GM19395 (cell line): ENCODE results near the gene ZNF692.
A peak's percentile ranks its signal among the peaks of the same experiment; 100 is the strongest.
"Not testable (repeated sequence)": the region's sequence is repeated elsewhere in the genome, so short reads cannot be mapped to it uniquely, and the experiment has no call there.

Experiments
- ATAC-seq: cut with Tn5 transposase; IDR thresholded peaks from one replicate; pipeline ENCODE4 v1.9.1; 2021; ENCODE audit warnings: mild to moderate bottlenecking, moderate library complexity; ENCODE audit not compliant: unreplicated experiment

The ZNF692 gene

DNA sequence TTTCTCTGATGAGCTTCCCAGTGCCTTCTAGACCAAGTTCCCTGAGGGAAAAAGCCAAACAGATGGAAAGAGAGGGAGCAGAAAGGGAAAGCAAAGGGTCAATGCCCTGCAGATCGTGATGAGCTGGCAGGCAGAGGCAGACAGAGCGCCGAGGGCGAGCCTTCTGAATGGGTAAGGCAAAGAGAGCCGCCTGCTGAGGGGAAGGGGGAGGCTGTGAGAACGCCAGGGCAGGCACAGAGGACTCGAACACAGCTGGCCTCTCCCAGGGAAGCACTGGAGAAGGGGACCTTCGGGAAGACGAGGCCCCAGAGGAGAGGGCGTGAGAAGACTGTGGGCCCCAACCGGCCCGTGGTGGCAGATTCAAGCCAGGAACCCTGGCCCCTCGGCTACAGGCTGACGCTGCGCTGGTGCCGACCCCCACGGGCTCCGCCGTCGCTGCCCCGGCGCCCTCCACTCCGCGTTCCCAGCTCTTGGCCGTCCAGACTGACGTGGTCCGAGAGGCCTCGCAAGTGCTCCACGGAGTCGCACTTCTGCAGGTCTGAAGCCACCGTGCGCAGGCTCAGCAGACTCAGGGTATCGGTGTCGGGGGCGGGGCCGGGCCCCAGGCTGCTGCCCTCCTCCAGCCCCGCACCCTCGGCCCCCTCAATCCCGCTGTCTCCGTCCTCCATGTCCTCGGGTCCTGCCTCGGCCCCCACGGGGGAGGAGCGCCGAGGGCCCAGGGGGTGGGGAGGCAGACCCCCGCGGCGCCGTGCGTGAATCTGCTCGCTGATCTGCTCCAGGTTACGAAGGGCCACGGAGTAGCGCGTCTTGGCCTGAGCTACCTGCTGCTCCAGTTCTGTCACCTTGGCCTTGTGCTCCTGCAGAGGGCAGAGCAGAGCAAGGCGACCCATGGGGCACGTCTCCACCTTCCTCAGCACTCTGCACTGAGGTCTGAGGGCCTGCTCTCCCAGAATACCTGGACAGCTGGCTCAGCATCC lies 47.1 kb downstream of the ZNF692 start:
- ATAC-seq: no peak

DNA sequence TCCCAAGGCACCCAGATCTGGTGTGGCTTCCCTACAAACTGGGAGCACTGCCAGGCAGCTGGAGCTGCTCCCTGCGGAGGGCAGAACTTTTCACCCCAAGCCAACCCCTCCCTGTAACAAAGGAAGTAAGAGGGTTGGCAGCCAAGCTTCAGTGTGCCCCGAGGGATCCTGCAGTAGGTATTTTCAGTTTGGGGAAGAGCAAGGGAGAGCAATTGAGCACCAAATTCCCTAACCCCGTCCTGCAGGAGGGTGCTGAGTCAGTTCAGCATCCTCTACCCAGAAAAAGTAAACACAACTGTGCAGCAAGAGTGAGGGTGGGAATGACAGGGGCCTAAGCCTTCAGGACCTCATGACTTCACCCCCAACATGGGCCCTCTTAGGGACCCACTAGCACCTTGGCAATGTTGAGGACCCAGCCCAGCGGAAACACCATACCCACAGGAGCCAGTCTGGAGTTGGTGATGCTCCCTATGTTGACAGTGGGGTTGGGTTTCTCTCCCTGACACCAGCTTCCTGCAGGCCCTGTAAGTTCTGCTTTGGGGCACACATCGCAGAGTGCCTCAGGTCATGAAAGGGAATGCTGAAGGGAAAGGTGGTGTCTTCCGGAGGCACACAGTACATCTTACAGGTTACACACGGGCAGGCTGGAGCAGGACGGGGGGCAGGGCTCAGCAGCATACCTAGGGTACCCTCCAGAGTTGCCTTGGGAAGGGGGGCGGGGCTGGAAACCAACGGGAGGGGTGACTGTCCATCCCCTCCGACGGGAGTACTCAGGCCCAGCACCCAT lies 48.0 kb downstream of the ZNF692 start:
- no peak for ATAC-seq

DNA sequence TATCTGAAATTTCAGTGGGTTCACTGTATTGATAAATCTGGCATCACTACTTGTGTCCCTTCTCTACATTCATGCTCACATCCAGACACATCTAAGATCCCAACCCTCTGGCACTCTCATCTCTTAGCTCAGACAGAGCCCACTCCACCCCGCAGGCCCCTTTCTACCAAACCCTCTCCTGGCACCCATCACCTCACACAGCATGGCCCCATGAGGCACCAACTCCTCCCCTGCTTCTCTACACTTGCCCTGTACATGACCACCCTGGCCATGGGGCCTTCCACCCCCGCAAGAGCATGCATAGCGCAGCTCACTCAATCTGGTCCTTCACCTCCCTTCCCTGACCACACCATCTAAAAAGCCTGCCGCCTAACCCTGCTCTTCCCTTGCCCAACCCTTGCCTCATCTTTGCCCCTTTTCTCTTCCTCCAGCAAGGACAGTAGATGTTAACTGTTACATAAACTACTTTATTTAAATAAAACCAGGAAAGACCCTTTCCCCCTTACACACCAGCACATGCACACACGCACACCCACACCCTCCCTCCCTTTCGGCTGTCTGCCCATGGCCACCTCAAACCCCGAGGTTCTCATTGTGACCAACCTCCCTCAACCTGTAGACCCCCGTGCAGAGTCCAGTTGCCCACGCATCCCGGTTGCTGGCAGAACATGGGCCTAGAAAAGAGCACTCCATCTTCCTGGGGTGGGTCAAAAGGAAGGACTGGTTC lies 48.7 kb downstream of the ZNF692 start:
- no peak for ATAC-seq

DNA sequence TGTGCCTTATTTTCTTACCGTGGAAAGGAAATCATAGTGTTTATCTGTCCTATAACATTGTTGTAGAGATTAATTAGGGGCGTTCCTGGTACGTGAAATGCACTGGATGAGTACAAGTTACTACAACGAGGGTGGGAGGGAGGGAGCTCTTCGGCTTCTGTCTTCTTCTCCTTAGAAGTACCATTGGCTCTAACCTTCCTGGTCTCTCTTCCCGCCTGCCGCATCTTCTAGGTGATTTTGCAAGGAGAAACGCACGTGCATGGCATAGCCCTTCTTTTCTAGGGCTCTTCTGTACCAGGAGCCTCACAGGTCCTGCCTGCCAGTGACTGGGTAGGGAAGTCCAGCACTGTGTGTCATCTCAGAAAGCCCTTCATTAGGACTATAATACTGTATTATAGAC lies 50.0 kb downstream of the ZNF692 start:
- no peak for ATAC-seq

DNA sequence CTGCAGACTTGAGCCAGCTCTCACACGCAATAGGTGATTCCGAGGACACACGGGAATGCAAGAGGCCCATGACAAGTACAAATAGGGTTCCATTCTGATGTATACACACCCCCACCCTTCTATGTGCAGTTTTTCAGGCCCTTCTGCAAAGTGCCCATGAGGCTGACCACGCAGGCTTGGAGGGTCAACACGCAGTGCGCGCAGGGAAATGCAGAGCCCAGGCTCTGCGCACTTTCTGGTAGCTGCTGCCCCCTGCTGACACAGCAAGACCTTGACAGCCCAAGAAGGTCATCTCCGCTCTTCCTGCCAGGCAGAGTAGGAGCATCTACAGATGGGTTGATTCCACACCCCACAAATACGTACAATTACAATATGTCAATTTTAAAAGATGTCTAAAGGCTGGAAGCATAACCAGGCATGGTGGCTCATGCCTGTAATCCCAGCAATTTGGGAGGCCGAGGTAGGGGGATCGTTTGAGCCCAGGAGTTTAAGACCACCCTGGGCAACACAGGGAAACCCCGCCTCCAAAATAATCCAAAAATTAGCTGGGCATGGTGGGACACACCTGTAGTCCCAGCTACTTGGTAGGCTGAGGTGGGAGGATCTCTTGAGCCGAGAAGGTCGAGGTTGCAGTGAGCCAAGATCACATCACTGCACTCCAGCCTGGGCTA lies 51.7 kb downstream of the ZNF692 start:
- peak; percentile 66 for ATAC-seq

DNA sequence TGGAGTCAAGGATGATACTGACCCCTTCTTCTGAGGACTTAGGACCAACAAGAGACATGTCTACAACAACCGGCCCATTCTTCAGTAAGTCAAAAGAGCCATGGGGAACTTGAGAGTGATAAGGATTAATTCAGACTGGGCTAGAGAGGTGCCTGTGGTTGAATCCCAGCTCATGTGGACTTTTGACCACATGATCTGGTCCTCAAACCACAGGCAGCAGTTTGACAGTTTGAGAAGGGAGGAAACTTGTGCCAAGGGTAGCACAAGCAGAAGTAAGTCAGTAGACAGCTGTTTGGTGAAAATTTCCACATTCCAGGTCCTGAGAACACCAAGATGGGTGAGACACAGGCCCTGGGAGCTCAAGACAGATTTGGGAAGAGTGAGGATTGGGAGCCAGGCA lies 53.0 kb downstream of the ZNF692 start:
- ATAC-seq: no peak

DNA sequence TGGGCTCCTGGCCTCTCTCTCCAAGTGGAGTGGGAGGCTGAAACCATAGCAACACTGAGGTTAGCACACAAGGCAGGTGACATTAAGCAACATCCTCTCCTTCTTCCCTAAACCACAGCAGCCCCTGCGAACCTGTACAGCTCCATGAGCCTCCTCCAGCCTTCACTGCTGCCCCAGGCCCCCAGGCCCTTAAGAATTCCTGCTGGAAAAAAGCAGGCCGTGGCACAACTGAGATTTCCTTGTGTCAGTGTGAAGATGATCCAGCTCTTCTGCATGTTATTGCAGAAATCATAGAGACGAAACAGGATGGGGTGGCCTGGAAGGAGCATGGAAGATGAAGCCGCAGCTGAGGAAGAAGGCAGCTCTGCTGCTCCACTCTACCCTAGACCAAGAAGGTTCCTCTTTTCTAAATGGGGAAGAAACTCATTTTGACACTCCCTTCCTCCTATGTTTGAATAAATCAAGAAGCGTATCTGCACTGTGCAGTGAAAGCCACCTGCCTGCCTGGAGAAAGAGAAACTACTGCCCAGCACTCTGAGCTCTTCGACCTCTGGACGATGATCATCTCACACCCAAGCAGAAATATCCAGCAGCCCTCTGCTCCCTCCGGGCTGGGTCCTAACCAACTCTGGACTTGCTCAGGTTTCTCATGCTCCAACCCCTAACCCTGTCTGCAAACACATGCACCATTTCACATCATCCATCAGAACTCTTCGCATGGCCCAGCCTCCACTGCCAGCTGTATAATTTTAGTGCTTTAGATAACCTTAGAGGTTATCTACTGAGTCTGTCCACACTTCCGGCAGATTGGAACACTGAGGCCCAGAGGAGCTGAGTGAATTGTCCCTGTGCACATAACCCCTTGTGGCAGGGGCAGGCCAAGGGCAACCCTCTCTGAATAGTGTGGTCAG lies 53.9 kb downstream of the ZNF692 start:
- peak; percentile 92 for ATAC-seq

DNA sequence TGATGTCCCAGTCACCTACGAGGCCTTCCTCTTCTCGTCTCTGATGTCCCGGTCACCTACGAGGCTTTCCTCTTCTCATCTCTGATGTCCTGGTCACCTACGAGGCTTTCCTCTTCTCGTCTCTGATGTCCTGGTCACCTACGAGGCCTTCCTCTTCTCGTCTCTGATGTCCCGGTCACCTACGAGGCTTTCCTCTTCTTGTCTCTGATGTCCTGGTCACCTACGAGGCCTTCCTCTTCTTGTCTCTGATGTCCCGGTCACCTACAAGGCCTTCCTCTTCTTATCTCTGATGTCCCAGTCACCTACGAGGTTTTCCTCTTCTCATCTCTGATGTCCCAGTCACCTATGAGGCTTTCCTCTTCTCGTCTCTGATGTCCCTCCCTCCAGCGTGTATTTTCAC lies 55.4 kb downstream of the ZNF692 start:
- ATAC-seq: not testable (repeated sequence)

DNA sequence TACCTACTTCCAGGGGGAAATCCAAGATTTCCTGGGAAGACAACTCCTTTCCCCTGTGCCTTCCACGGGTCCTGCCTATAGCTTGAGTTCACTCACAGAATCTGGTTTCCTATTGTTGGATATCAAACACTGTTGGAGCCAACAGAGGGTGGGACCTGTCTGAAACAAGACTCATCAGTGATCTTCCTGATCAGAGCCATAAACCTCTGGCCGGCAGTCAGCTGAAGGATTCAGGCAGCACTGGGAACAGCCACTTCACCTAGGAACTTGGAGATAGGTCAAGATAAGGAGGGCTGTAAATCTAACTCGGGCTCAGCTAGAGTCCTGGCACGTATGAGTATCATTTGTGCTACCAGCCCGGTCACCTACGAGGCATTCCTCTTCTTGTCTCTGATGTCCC lies 56.4 kb downstream of the ZNF692 start:
- no peak for ATAC-seq

DNA sequence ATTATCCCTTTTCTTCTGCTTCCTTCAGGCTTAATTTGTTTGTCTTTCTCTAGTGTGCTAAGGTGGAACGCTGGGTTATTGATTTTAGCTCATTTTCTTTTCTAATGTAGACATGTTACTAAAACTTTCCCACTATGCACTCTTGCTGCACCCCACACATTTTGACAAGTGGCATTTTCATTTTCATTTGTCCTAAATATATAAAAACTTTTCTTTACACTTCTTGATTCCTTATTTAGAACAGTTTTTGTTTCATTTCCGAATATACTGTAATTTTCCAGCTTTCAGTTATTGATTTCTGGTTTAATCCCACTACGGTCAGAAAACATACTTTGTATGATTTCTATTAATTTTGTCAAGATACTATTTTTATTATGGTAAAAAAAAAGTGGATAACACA lies 58.4 kb downstream of the ZNF692 start:
- ATAC-seq: no peak
